BJ (cell line): ENCODE results near the gene CD58. TPM values are rescaled to one million over a fixed set of nuclear protein-coding genes. Genes with fewer than 3 reads are reported as not detected.
A peak's percentile ranks its signal among the peaks of the same experiment; 100 is the strongest.

ENCODE experiments used
- CTCF ChIA-PET: fragments of 350-600 bp; formaldehyde crosslinking; extraction: SDS; loops from one replicate; lab custom pipeline; 2021; ENCODE audit warnings: antibody characterized with exemption, inconsistent platforms; lab: Yijun Ruan, JAX
- POLR2A ChIA-PET: fragments of 300-600 bp; sonication (Branson Sonifier 250); formaldehyde crosslinking; extraction: SDS; loops from one replicate; lab custom pipeline; 2021; ENCODE audit warnings: antibody characterized with exemption; lab: Charles Lee
- DNase-seq: peaks from one replicate; pipeline ENCODE4 v3.0.0-alpha.2; 2011; ENCODE audit warnings: low read depth
- H3K27me3 ChIP-seq: 2 replicates; pipeline ENCODE4 v1.6.0; 2011; ENCODE audit warnings: low read length; ENCODE audit not compliant: control insufficient read depth, insufficient read depth
- H3K36me3 ChIP-seq: 2 replicates; pipeline ENCODE4 v1.5.1; 2011; ENCODE audit warnings: low read length; ENCODE audit not compliant: control insufficient read depth, insufficient read depth
- H3K4me3 ChIP-seq: 2 replicates; pipeline ENCODE4 v1.5.1; 2011; ENCODE audit warnings: low read depth, mild to moderate bottlenecking, control low read depth, low read length
- CTCF ChIP-seq: IDR thresholded peaks from 2 replicates; pipeline ENCODE4 v1.5.1; 2011; ENCODE audit warnings: low read depth, mild to moderate bottlenecking, control low read depth, inconsistent platforms, low read length, moderate library complexity; ENCODE audit not compliant: insufficient read depth
- polyA plus RNA-seq: library from polyadenylated mRNA; depleted of rRNA; stranded (reverse); fragments of >200 nt; gene quantifications from 2 replicates; pipeline ENCODE4 v1.2.3, GENCODE V29; 2011

Gene CD58
- polyA plus RNA-seq, 1 experiment = 11.7 TPM

- Histone ChIP-seq H3K4me3 (no peak overlapping the region), H3K36me3 (no peaks in the 10 kb centered on the region), H3K27me3 (no peaks in the 10 kb centered on the region; the same call in 1 of the 2 replicates)
- ChIA-PET POLR2A (no interaction called here), CTCF (interaction anchor here (0.9 to 8.6 kb wide), 26 partner anchors 11 to 465 kb away, joined by 3 to 175 read pairs (median 7); no protein-coding TSS in a partner anchor)
- no peak for DNase-seq
- TF ChIP-seq CTCF = no peak
Measured at GRCh38 chr1:116486424-116486823, 84.4 kb downstream of the CD58 start.

- POLR2A ChIA-PET = no interaction called here
- DNase-seq = no peak
- TF ChIP-seq CTCF = no peak
- CTCF ChIA-PET = interaction anchor here (0.6 to 8.6 kb wide), 37 partner anchors 11 to 803 kb away, joined by 3 to 175 read pairs (median 6); no protein-coding TSS in a partner anchor
- H3K4me3 ChIP-seq = no peak overlapping the region
- no peaks in the 10 kb centered on the region for H3K36me3 ChIP-seq
- no peaks in the 10 kb centered on the region; the same call in 1 of the 2 replicates for H3K27me3 ChIP-seq
Measured at GRCh38 chr1:116485976-116486375, 84.8 kb downstream of the CD58 start.

GRCh38 chr1:116485071-116485735, 85.6 kb downstream of the CD58 start:
- peak; percentile 88 for TF ChIP-seq CTCF
- Histone ChIP-seq H3K4me3 (no peak overlapping the region), H3K27me3 (no peaks in the 10 kb centered on the region; the same call in 1 of the 2 replicates), H3K36me3 (no peaks in the 10 kb centered on the region)
- POLR2A ChIA-PET = no interaction called here
- CTCF ChIA-PET = interaction anchor here (0.6 to 8.6 kb wide), 67 partner anchors 10 to 802 kb away, joined by 3 to 175 read pairs (median 4); partner anchors contain the start of gene ATP1A1
- no peak for DNase-seq

GRCh38 chr1:116483481-116484309, 87.1 kb downstream of the CD58 start:
- CTCF ChIA-PET = interaction anchor here (0.6 to 8.6 kb wide), 12 partner anchors 9 to 343 kb away, joined by 3 to 175 read pairs (median 15); no protein-coding TSS in a partner anchor
- Histone ChIP-seq H3K4me3 (no peak overlapping the region), H3K36me3 (no peaks in the 10 kb centered on the region), H3K27me3 (peaks cover under 1% of the 10 kb centered on the region; the same call in 1 of the 2 replicates)
- no peak for DNase-seq
- TF ChIP-seq CTCF = no peak
- POLR2A ChIA-PET = no interaction called here

GRCh38 chr1:116482490-116482889, 88.3 kb downstream of the CD58 start:
- H3K27me3 ChIP-seq = peaks cover 2% of the 10 kb centered on the region; the same call in 1 of the 2 replicates
- H3K36me3 ChIP-seq = no peaks in the 10 kb centered on the region
- no peak for TF ChIP-seq CTCF
- no peak overlapping the region for H3K4me3 ChIP-seq
- CTCF ChIA-PET = interaction anchor here (1.3 to 8.6 kb wide), 4 partner anchors 10 to 341 kb away, joined by 3 to 175 read pairs (median 137); no protein-coding TSS in a partner anchor
- POLR2A ChIA-PET = no interaction called here
- no peak for DNase-seq
